SH-SY5Y (cell line): ENCODE data around the gene DRICH1.

Experiments
- GATA2 ChIP-seq: IDR thresholded peaks from 2 replicates; pipeline ENCODE4 v1.6.1; 2011; ENCODE audit warnings: mild to moderate bottlenecking, low read depth, low read length
- GATA3 ChIP-seq: IDR thresholded peaks from 2 replicates; pipeline ENCODE4 v1.6.1; 2011; ENCODE audit warnings: low read depth, mild to moderate bottlenecking, low read length, moderate library complexity

The DRICH1 gene, protein sequence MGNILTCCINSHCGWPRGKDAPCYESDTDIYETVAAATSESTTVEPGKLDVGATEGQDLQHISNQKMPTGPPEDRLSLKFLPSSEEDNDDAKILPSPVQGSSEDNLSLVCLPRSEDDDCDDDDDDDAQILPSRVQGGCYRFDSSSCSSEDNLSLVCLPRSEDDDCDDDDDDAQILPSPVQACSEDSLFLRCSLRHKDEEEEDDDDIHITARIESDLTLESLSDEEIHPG

DNA sequence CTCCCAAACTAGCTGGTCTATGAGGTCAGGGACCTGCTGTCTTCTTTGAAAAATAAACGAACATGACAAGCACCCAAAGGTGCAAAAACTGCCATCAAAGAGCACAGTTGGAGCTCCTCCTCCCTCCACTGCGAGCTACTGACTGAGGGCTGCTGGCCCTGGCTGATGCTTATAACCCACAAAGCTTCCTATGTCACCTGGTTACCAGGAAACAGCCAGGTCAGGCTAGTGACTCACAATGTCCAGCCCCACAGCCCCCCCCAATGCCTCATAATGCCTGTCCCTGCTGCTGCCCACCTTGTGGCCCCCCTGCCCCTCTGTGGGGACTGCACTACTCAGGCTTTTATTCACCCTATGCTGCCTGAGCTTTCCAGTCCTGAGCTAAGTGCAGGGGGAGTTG, at the start of gene DRICH1:
TSS of gene DRICH1 (minus strand) at position 144 of the 400 bp plus-strand sequence. CDS start 298 bp downstream, outside the sequence.
- TF ChIP-seq GATA2 (no peak), GATA3 (no peak)

DNA sequence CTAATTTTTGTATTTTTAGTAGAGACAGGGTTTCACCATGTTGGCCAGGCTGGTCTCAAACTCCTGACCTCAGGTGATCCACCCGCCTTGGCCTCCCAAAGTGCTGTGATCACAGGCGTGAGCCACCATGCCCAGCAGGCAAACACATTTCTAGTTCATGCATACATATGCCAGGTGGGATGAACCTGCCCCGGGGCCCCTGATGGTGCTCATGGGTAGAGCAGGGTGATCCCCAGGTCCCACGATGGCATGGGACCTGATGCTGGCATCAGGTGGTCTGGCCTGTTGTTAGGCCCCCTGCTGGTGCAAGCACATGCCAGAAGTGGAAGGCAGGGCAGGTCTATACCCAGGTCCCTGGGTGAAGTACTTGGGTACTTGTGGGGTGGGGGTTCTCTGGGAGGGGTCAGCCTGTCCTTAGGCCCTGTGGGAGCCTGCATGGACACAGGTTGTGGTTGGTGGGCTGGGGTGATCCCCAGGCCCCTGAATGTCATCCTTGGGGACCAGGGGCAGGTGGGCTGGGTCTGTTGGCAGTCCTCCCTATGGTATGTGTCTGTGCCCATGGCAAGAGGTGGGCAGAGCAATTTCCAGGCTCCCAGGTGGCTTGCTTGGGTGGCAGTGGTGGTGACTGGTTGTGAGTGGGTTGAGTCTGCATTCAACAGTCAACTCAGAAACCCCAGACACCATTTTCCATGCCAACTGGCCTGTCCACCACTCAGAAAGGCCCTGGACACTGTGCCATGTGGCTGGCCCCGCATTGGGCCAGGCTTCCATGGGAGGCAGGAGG, 49.1 kb upstream of the DRICH1 start:
- TF ChIP-seq GATA3 (no peak), GATA2 (no peak)

DNA sequence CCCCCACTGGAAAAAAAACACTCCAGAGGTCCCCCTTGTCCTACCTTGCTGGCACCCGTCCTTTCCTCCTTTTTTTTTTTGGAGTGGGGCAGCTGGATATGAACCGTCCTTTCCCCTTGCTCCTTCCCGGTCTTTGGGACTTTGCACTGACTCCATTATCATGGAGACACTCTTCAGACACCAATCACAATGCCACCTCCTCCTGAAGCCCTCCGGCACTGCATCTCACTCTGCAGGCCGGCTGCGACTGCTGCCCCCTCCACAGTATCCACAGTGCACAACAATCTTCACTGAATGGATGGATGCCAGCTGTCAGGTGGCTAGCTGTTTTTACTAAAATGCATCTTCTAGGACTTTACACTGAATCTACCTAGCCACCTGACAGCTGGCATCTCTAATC, 46.0 kb upstream of the DRICH1 start:
- TF ChIP-seq GATA3 (no peak), GATA2 (no peak)

DNA sequence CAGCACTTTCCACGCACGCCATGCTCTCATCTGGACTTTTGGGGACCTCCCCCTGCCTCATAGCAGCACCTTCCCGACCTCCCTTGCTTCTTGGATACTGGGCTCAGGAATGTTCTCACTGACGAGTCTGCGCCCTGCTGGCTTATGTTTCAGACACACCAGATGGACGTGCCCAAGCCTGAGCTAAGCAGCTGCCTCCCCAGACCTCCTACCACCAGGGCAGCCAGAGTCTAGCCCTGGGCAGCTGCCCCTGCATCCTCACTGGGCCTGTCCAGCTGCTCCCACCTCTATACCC, 45.5 kb upstream of the DRICH1 start:
- TF ChIP-seq GATA2 = no peak
- no peak for TF ChIP-seq GATA3

DNA sequence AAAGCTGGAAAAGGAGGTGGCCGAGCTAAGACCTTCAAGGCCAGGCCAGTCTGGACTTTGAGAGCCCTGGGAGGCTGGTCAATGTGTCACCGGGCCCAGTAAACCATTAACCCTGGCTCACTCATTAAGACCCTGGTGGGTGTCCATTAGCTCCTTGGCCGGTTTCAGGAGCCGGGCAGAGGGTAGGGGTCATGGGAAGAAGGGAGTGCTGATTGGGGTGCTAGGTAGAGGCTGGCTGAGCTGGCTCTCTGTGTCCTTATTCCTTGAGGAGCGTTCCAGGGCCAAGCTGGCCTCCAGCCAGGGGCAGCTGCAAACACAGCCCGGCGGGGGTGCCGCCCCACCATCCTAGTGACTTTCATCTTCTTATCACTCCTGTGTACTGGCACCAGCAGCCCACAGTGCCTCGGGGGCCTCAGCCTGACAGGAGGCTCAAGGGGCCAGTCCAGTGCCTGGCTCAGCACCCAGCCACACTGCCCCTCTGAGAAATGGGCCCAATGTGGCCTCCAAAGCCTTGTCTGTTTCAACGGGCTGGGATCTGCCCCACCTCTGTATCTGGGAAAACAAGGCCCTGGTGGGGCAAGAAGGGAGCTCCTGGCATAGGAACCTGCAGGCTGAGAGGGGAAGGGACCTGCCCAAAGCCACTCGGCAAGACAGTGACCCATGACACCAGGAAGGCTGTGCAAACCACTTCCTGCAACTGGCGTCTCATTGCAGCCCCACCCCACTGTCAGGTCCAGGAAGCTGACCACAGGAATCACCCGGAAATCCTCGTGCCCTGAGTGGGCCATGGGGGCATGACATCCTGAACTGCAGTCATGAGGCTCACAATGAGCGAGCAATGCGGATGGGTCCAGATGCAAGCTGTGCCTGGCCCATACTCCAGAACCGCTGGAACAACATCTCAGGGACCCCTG, 43.6 kb upstream of the DRICH1 start:
- no peak for TF ChIP-seq GATA3
- TF ChIP-seq GATA2 = no peak

DNA sequence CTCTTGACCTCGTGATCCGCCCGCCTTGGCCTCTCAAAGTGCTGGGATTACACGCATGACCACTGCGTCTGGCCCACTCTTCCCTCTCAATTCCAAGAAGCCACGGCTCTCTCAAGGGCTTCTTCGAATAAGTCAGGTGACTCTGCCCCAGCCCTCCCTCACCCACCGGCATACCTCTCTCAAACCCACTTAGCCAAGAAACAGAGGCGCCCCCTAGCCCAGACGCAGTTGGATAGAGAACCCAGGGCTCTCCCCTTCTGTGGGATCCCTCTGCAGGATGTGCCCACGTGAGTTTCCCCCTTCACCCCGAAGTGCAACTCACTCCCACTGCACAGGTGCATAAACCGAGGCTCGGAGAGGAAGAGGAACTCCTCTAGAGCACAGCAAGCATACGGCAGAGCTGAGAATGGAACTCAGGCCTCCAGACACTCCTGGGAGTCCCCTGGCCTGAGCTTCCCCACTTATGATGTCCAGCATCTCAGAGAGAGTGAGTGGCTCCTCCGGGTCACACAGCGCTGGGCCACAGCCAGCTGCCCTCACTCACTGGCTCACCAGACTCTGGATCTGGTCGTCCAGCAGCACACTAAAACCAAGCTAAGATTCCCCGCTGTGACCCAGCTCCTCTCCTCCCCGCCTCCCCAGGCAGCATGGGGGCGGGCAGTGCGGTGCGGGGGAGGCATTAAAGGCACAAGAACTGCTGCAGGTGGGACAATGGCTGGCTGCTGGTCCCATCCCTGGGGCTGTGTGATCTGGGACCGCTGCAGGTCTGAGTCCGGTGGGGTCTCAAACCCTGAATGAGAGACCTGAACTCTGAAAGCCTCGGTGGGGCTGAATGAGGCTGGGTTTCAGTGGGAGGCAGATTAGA, 41.9 kb upstream of the DRICH1 start:
- TF ChIP-seq GATA3 = no peak
- no peak for TF ChIP-seq GATA2

DNA sequence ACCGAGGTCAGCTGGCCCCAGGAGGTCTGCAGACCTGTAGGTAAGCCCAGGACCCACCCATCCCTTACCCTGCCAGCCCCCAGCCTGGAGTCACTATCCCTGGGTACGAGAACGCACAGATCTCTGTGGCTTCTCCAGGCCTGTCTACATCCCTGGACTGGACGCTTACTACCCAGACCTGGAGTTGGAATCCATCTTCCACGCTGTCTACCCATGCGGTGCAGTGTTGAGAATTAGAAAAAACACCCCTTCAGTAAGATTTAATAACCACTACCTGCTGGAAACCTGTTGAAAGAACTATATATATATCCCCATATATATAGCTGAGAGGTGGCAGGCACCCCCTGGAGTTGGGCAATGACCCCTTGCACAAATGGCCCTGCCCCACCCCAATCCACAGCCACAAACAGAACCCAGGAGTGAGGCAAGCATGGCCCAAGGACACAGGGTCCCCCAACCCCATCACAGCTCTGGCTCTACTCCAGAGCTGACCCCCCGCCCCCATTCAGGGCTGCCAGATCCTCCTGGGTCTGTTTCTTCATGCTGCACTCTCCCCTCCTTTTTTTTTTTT, 41.0 kb upstream of the DRICH1 start:
- no peak for TF ChIP-seq GATA3
- TF ChIP-seq GATA2 = no peak

DNA sequence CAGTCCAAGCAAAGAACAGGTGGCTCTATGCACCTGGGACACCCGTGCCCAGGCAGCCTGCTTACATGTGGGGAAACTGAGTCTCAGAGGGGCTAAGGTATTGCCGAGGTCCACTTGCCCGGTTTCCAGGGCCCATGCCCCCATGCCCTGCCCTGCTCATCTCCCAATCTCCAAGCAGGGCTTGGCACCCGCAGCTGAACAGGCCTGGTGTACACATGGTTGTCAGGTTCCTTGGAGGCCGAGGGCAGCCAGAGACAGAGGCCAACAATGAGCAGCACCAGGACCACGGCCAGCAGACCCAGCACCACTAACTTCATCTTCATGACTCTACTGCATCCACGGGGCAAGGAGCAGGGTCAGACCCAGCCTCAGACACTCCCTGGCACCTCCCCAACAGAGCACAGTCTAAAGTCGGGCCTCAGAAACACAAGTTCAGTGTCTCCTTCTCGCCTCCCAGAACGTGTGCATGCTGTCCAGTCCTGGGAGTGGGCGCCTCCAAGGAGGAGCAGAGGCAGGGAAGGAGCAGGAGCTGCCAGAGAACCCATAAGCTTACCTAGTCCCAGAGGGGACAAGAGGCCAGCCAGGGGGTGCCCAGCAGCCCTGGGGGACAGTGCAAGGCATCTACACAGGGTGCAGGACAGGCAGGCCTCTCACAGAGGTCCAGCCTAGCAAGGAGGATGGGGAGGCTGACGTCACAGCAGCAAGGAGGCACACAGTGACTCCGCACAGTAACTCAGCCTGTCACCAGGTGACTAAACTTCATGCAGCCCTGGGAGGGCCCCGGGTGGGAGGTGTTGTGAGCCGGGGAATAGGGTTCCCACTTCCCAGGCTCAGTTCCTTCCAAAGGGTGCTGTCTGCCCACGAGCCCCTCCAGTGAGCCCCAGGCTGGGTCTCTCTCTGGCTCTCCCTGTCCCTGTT, 38.5 kb upstream of the DRICH1 start:
- TF ChIP-seq GATA2 (no peak), GATA3 (no peak)

DNA sequence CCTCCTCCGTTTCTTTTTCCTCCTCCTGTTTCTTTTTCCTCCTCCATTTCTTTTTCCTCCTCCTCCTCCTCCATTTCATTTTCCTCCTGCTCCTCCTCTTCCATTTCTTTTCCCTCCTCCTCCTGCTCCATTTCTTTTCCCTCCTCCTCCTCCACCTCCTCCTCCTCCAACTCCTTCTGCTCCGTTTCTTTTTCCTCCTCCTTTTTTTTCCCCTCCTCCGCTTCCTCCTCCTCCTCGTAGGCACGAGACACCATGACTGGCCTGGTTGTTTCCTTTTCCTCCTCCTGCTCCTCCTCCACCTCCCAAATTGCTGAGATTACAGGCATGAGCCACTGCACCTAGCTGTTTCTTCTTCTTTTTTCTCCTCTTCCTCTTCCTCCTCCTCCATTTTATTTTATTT, 25.6 kb upstream of the DRICH1 start:
- no peak for TF ChIP-seq GATA3
- TF ChIP-seq GATA2 = no peak

DNA sequence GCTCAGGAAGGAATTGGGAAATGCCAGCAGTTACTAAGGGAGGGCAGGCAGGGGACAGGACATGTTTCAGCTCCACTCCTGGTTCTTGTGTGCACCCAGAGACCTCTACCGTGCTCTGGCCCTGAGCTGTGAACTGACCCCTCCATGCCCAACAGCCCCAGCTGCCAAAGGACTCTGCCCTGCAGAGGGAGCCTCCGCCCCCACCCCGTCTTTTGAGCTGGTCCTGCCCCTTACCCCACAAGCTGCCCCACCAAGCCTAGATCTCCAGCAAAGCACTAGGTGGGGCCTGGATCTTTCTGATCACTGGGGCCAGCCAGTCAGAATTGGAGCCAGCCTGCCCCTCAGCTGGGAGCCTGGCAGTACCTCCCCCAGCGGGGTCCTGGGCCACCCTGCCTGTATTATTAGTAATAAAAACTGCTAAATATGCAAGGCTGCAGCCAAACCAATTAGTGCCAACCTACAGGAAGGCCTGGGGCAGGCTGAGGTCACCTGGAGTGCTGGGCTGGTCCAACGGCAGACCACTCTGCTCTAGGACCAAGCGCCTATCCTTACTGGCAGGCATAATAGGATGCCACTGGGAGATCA, 23.9 kb upstream of the DRICH1 start:
- no peak for TF ChIP-seq GATA3
- TF ChIP-seq GATA2 = no peak

DNA sequence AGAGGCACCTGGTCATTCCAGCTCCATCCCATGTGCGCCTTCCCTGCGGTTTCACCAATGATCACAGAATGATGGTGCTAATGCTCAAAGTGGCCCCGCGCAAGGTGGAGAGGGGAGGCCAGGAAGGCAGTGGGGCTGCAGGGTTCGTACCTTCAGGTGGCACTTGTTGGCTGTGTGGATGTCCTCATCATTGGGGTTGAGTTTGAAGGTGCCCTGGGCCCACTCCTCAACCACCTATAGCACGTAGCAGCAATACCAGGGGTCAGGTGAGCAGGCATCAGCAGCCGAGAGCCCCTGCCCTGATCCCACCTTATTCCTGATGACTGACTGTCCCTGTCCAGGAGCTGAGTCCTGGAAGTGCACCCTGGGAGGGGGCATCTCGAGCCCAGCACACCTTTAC, 20.6 kb upstream of the DRICH1 start:
- TF ChIP-seq GATA3 (no peak), GATA2 (no peak)

DNA sequence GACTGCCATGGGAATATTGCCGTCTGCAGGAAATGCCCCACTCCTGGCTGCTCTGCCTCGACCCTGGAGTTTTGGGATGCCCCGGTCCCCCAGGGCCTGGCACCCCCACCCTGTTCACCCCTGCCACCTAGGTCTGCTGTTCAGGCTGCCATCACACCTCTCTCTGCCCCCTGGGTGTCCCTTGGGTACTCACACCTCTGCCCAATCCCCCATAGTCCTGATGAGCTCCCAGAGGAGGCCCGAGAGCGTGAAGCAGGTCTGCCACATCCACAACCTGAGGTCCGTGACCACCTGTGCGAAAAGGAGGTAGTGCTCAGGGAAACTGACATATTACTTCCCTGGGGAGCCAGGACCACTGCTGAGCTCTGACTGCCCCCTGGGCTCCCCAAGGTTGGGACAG, 20.2 kb upstream of the DRICH1 start:
- TF ChIP-seq GATA2 (no peak), GATA3 (no peak)
